LNCAP (cell line): ENCODE data around the gene CCN6.

Experiments
- CTCF ChIP-seq: fragments of 450-650 bp; IDR thresholded peaks from 2 replicates; pipeline ENCODE4 v1.5.1; 2017; ENCODE audit warnings: mild to moderate bottlenecking

The CCN6 gene

GRCh38 chr6:112038268-112038667 is 15.6 kb upstream of the CCN6 start:
- TF ChIP-seq CTCF = no peak

- no peak for TF ChIP-seq CTCF
These were observed 15.0 kb upstream of the CCN6 start for GRCh38 chr6:112038756-112039430.

GRCh38 chr6:112039431-112039770 is 14.5 kb upstream of the CCN6 start:
- TF ChIP-seq CTCF = no peak

GRCh38 chr6:112040956-112041355 is 12.9 kb upstream of the CCN6 start:
- TF ChIP-seq CTCF = no peak

- TF ChIP-seq CTCF = no peak
These were observed 12.4 kb upstream of the CCN6 start for GRCh38 chr6:112041535-112041934.

- peak; percentile 92 for TF ChIP-seq CTCF
These were observed 10.6 kb upstream of the CCN6 start for GRCh38 chr6:112043032-112044007.

GRCh38 chr6:112044196-112044595 is 9.7 kb upstream of the CCN6 start:
- TF ChIP-seq CTCF = no peak
